ENCODE measurements around the gene PYGM. TPM values are rescaled to one million over a fixed set of nuclear protein-coding genes. Genes with fewer than 3 reads are reported as not detected.

The PYGM gene
- total and polyA plus RNA-seq, 2 donors (not counting 3 experiments of a cell fraction or from before 2014, with no cell fraction given), result 0.10 to 0.62 TPM

DNA sequence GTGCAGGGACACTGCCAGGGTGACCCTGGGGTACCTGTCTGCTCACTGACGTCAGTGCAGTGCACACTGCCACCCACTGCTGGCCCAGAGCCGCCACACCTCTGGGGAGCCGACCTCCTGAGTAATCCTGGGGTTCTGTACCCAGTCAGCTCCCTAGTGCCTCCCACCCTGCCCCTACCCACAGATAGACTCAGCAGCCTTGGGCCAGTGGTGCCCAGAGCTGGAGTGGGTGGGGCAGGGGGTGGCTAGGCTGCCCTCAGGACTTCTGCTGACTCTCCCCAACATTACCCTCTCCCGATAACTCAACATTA, 42.6 kb downstream of the PYGM start:
- no TSS peak for BruUV-seq (replicated peaks)
- ChIA-PET CTCF (interaction anchor here (1.0 kb wide), 1 partner anchor 28 kb away, joined by 3 read pairs; no protein-coding TSS in a partner anchor), POLR2A (no interaction called here)
- intact Hi-C loops (cut with micrococcal nuclease) (no loop called here), dilution Hi-C loops (cut with MboI; ENCODE audit: extremely low pct_ligation_motif_present, low sequenced_read_pairs) (no loop called here)
- no peak for FAIRE-seq
- Histone ChIP-seq H3K9me1 (replicated peaks; ENCODE audit: control insufficient read depth, extremely low read depth, insufficient read depth, low read length) (no peaks in the 10 kb centered on the region), H3K79me2 (ENCODE audit: control insufficient read depth, insufficient read depth, low read length) (no peaks in the 10 kb centered on the region), H3K36me3 (ENCODE audit: control insufficient read depth in 2 of 2, extremely low read depth in 1 of 2, insufficient read depth in 2 of 2, low read length in 2 of 2) (no peaks in the 10 kb centered on the region), H3K9me3 (replicated peaks; ENCODE audit: control insufficient read depth, insufficient read depth, low read length) (no peaks in the 10 kb centered on the region), H3K27ac (ENCODE audit: insufficient read depth, low read depth, low read length) (no peak overlapping the region), H3K27me3 (ENCODE audit: control insufficient read depth in 2 of 2, insufficient read depth in 2 of 2, low read length in 2 of 2) (peaks cover 45 to 54% of the 10 kb centered on the region in 2 experiments), H3K4me2 (ENCODE audit: insufficient read depth, low read length) (no peak overlapping the region), H3K4me1 (ENCODE audit: control insufficient read depth, extremely low read depth, insufficient read depth, low read length) (no peaks in the 10 kb centered on the region), H3K9ac (replicated peaks; ENCODE audit: extremely low read depth, insufficient read depth, low read length) (no peak overlapping the region), H4K20me1 (replicated peaks; ENCODE audit: control insufficient read depth, extremely low read depth, insufficient read depth, low read length) (no peaks in the 10 kb centered on the region), H2AFZ (ENCODE audit: low read depth, low read length) (no peak overlapping the region), H3K4me3 (replicated peaks in 1 of 3; ENCODE audit: insufficient read depth in 1 of 3, low read depth in 1 of 3, low read length in 3 of 3) (no peak overlapping the region)
- no peak for TF ChIP-seq FOS (IDR thresholded peaks at IDR 0.05; ENCODE audit: borderline replicate concordance, insufficient read depth, low read length)
- no peak for TF ChIP-seq MAX (IDR thresholded peaks at IDR 0.05; ENCODE audit: insufficient read depth, insufficient read length)
- no peak for TF ChIP-seq POLR2AphosphoS5 (IDR thresholded peaks at IDR 0.05; ENCODE audit: insufficient read depth, low read depth, low read length)
- DNase-seq (ENCODE audit: low read depth, low spot score), result no peak

GRCh38 chr11:64716473-64717267, 43.1 kb downstream of the PYGM start:
- POLR2A ChIA-PET, result no interaction called here
- no peaks in the 10 kb centered on the region for H3K36me3 ChIP-seq (ENCODE audit: control insufficient read depth in 2 of 2, extremely low read depth in 1 of 2, insufficient read depth in 2 of 2, low read length in 2 of 2)
- no peak overlapping the region for H3K4me3 ChIP-seq (replicated peaks in 1 of 3; ENCODE audit: insufficient read depth in 1 of 3, low read depth in 1 of 3, low read length in 3 of 3)
- no peak for DNase-seq (ENCODE audit: low read depth, low spot score)
- H3K9me1 ChIP-seq (replicated peaks; ENCODE audit: control insufficient read depth, extremely low read depth, insufficient read depth, low read length), result no peaks in the 10 kb centered on the region
- H4K20me1 ChIP-seq (replicated peaks; ENCODE audit: control insufficient read depth, extremely low read depth, insufficient read depth, low read length), result no peaks in the 10 kb centered on the region
- no peak overlapping the region for H2AFZ ChIP-seq (ENCODE audit: low read depth, low read length)
- no peak overlapping the region for H3K27ac ChIP-seq (ENCODE audit: insufficient read depth, low read depth, low read length)
- CTCF ChIA-PET, result interaction anchor here (1.0 to 3.0 kb wide), 4 partner anchors 11 to 28 kb away, joined by 3 to 15 read pairs (median 4); no protein-coding TSS in a partner anchor
- intact Hi-C loops (cut with micrococcal nuclease) (no loop called here), dilution Hi-C loops (cut with MboI; ENCODE audit: extremely low pct_ligation_motif_present, low sequenced_read_pairs) (no loop called here)
- H3K4me2 ChIP-seq (ENCODE audit: insufficient read depth, low read length), result no peak overlapping the region
- H3K9ac ChIP-seq (replicated peaks; ENCODE audit: extremely low read depth, insufficient read depth, low read length), result no peak overlapping the region
- H3K9me3 ChIP-seq (replicated peaks; ENCODE audit: control insufficient read depth, insufficient read depth, low read length), result no peaks in the 10 kb centered on the region
- FAIRE-seq, result no peak
- H3K4me1 ChIP-seq (ENCODE audit: control insufficient read depth, extremely low read depth, insufficient read depth, low read length), result no peaks in the 10 kb centered on the region
- TF ChIP-seq JUN (IDR thresholded peaks at IDR 0.05; ENCODE audit: borderline replicate concordance, insufficient read depth, insufficient read length, low read depth) (no peak), MAX (IDR thresholded peaks at IDR 0.05; ENCODE audit: insufficient read depth, insufficient read length) (no peak), POLR2A (IDR thresholded peaks at IDR 0.05; ENCODE audit: low read depth, low read length) (no peak), EZH2 (IDR thresholded peaks at IDR 0.05; ENCODE audit: borderline replicate concordance, low read depth, low read length, severe bottlenecking) (no peak), CTCF (IDR thresholded peaks at IDR 0.05; ENCODE audit: extremely low read depth in 1 of 2, insufficient read depth in 1 of 2, low read depth in 1 of 2, low read length in 2 of 2) (no peak), GATA2 (IDR thresholded peaks at IDR 0.05; ENCODE audit: insufficient read depth, insufficient read length, low read depth, low read length) (no peak), POLR2AphosphoS5 (IDR thresholded peaks at IDR 0.05; ENCODE audit: insufficient read depth, low read depth, low read length) (no peak), MYC (IDR thresholded peaks at IDR 0.05; ENCODE audit: low read depth, low read length) (no peak)
- H3K27me3 ChIP-seq (ENCODE audit: control insufficient read depth in 2 of 2, insufficient read depth in 2 of 2, low read length in 2 of 2), result peaks cover 42 to 56% of the 10 kb centered on the region in 2 experiments
- H3K79me2 ChIP-seq (ENCODE audit: control insufficient read depth, insufficient read depth, low read length), result no peaks in the 10 kb centered on the region
- BruUV-seq (replicated peaks), result no TSS peak

Data from endothelial cell of umbilical vein (primary cell).